GM10266 (cell line): Measurements from ENCODE around the gene PHYHIPL.

Experiments
- DNase-seq: peaks from one replicate; pipeline ENCODE4 v3.0.0; 2012; ENCODE audit errors: extremely low spot score
- CTCF ChIP-seq: IDR thresholded peaks from 2 replicates; pipeline ENCODE4 v1.5.1; 2012; ENCODE audit warnings: mild to moderate bottlenecking, low read depth; ENCODE audit not compliant: control insufficient read depth, insufficient read depth; ENCODE audit errors: missing control alignments

The PHYHIPL gene

GRCh38 chr10:59173414-59173813 is 3.0 kb upstream of the PHYHIPL start:
- TF ChIP-seq CTCF: no peak
- DNase-seq: no peak

GRCh38 chr10:59175538-59176240 is 754 bp upstream of the PHYHIPL start:
- DNase-seq: no peak
- no peak for TF ChIP-seq CTCF

- peak; percentile 61 for DNase-seq
- TF ChIP-seq CTCF: no peak
Measured at GRCh38 chr10:59177031-59177797, 771 bp downstream of the PHYHIPL start.

DNA sequence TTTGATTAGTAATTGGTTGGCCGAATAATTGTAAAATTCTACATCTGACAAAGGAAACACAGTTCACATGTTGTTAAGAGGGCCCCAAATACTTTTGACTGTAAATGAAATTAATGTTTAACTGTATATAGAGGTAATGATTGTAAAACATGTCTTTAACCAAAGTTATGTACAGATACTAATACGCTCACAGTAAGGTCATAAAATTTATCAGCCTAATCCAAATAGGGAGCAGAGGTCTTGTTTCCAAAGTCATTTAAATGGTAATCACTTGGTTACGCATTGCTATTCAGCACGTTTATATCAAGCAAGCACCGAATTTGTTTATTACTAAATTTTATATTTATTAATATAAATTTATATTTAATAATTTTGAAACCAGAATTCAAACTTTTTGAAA is 1.4 kb downstream of the PHYHIPL start:
- DNase-seq: no peak
- TF ChIP-seq CTCF: no peak

DNA sequence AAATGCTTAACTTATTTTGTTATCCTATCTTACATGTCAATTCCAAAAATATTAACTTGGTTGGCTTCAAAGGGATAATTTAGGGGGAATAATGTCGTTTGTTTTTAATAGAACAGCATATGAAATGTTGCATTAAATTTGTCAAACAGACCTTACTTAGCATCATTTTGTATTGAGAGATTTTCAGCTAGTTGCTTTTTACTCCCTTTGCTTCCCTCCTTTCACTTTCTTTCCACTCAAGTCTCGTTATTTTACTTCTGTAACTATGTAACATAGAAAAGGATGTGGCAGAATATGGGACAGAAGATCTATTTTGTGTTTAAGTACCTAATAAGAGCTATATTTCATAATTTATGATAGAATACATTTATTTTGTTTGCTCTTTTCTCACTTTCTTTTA is 2.6 kb downstream of the PHYHIPL start:
- TF ChIP-seq CTCF: no peak
- DNase-seq: no peak

DNA sequence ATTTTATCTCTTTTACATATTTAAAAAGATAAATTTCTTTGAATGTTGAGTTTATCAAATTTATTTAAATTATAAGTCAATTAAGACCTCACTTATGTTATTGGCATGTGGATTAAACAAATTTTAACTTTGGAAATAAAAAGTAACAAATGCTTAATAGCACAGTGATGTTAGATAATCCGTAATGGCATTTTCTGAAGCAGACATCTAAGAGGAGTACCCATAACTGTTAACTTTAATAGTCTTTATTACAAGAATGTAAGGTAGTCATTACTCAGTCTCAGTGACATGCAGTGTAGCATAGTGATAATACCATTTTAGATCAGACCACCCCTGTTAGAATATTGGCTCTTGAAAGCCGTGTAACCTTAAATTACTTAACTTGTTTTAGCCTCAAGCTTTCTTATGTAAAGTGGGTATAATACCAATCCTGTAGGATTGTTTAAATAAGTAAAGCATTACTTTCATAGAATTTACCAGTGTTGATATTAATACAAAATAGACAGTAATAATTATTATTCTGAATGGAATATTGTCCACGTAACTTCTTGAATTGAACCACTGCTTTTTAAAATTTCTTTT is 4.3 kb downstream of the PHYHIPL start:
- no peak for TF ChIP-seq CTCF
- no peak for DNase-seq

- TF ChIP-seq CTCF: peak; percentile 48
- peak; percentile 51 for DNase-seq
Measured at GRCh38 chr10:59181668-59182067, 5.2 kb downstream of the PHYHIPL start.
